Neural progenitor cell (in vitro differentiated cells): ENCODE measurements around the gene CAB39L. TPM values are rescaled to one million over a fixed set of nuclear protein-coding genes. Genes with fewer than 3 reads are reported as not detected.
"Not testable (repeated sequence)": the region's sequence is repeated elsewhere in the genome, so short reads cannot be mapped to it uniquely, and the experiment has no call there.

Experiments used
- DNase-seq: peaks from one replicate; pipeline ENCODE4 v3.0.0-alpha.2; 2016; ENCODE audit warnings: low spot score
- H2AFZ ChIP-seq: fragments of 200-600 bp; sonication (generic); replicated peaks from 2 replicates; pipeline ENCODE4 v1.6.1; 2016; ENCODE audit warnings: antibody characterized with exemption
- H3F3A ChIP-seq: fragments of 200-600 bp; sonication (generic); 2 replicates; pipeline ENCODE4 v1.6.1; 2016; ENCODE audit warnings: antibody characterized with exemption, low read depth
- H3K27ac ChIP-seq: fragments of 200-600 bp; sonication (generic); 2 replicates; pipeline ENCODE4 v1.5.1; 2016; ENCODE audit warnings: mild to moderate bottlenecking
- H3K27me3 ChIP-seq: fragments of 200-600 bp; sonication (generic); 2 replicates; pipeline ENCODE4 v1.6.1; 2016; ENCODE audit warnings: mild to moderate bottlenecking, moderate library complexity
- H3K36me3 ChIP-seq: fragments of 200-600 bp; sonication (generic); 2 replicates; pipeline ENCODE4 v1.5.1; 2016
- H3K4me1 ChIP-seq: fragments of 200-600 bp; sonication (generic); 2 replicates; pipeline ENCODE4 v1.6.1; 2016; ENCODE audit warnings: mixed run types
- H3K4me2 ChIP-seq: fragments of 200-600 bp; sonication (generic); 2 replicates; pipeline ENCODE4 v1.6.1; 2016
- H3K4me3 ChIP-seq: fragments of 200-600 bp; sonication (generic); 2 replicates; pipeline ENCODE4 v1.5.1; 2016
- H3K79me2 ChIP-seq: fragments of 200-600 bp; sonication (generic); 2 replicates; pipeline ENCODE4 v1.6.1; 2016; ENCODE audit warnings: low read depth
- H3K9ac ChIP-seq: fragments of 200-600 bp; sonication (generic); 2 replicates; pipeline ENCODE4 v1.6.1; 2016
- H3K9me3 ChIP-seq: fragments of 200-600 bp; sonication (generic); 2 replicates; pipeline ENCODE4 v1.5.1; 2016; ENCODE audit warnings: low read depth
- H4K20me1 ChIP-seq: fragments of 200-600 bp; sonication (generic); 2 replicates; pipeline ENCODE4 v1.6.1; 2016; ENCODE audit warnings: low read depth
- H3K27ac Mint-ChIP-seq: 3 replicates; pipeline ENCODE4 v1.8.0; 2021; ENCODE audit warnings: mixed read lengths
- H3K27me3 Mint-ChIP-seq: 2 replicates; pipeline ENCODE4 v1.8.0; 2022; ENCODE audit warnings: low read depth, mild to moderate bottlenecking, inconsistent platforms, moderate library complexity, mixed read lengths; ENCODE audit not compliant: insufficient read depth
- H3K36me3 Mint-ChIP-seq: 3 replicates; pipeline ENCODE4 v1.8.0; 2021; ENCODE audit warnings: mixed read lengths
- H3K4me1 Mint-ChIP-seq: 3 replicates; pipeline ENCODE4 v1.8.0; 2021; ENCODE audit warnings: mixed read lengths
- H3K4me3 Mint-ChIP-seq: 3 replicates; pipeline ENCODE4 v1.8.0; 2021; ENCODE audit warnings: mild to moderate bottlenecking, moderate library complexity, mixed read lengths
- H3K9me3 Mint-ChIP-seq: 3 replicates; pipeline ENCODE4 v1.8.0; 2020; ENCODE audit warnings: mixed read lengths
- EZH2 ChIP-seq: fragments of 200-600 bp; sonication (generic); IDR thresholded peaks from 2 replicates; pipeline ENCODE4 v1.6.1; 2017; ENCODE audit warnings: antibody characterized with exemption, mild to moderate bottlenecking, moderate library complexity
- EZH2phosphoT487 ChIP-seq: fragments of 200-600 bp; sonication (generic); IDR thresholded peaks from 2 replicates; pipeline ENCODE4 v1.6.1; 2017; ENCODE audit warnings: antibody characterized with exemption
- total RNA-seq: library from RNA; depleted of rRNA; stranded (reverse); fragments of >200 nt; gene quantifications from 2 replicates; pipeline ENCODE4 v1.2.3, GENCODE V29; 2015; ENCODE audit warnings: low replicate concordance
- TF ChIP-seq, protein P1 (sequence below): fragments of 200-600 bp; sonication (generic); IDR thresholded peaks from 2 replicates; pipeline ENCODE4 v1.5.1; 2017; ENCODE audit warnings: antibody characterized with exemption, mild to moderate bottlenecking

CAB39L gene
- total RNA-seq, 1 donor from 2014 or later, result 18.1 TPM

DNA sequence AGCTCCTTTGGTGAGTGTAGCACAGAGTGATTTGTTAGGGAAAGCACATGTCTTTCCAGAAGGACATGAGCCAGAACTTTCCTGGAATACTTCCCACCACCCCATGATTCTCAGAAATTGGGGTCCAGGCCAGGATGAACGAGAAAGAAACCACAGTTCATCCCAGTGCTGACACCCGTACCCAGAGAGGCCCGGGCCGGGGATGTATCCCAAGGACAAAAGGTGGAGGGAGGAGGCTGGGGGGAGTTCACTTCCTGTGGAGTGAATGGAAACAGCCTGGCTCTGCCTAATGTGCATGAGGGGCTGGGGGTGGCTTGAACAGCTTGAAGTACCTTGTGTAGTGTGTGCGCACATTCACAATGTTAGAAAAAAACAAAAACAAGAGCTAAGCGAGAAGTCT, 148.6 kb downstream of the CAB39L start:
- no peak overlapping the region for H3K27ac Mint-ChIP-seq

GRCh38 chr13:49294723-49295122, 149.1 kb downstream of the CAB39L start:
- not testable (repeated sequence) for H3K9ac ChIP-seq, H3K4me1 ChIP-seq, H3K27ac ChIP-seq, H3F3A ChIP-seq, H3K4me2 ChIP-seq, H4K20me1 ChIP-seq, H3K4me3 ChIP-seq, H3K36me3 ChIP-seq, H3K27me3 ChIP-seq, H3K9me3 ChIP-seq, H3K36me3 Mint-ChIP-seq, H2AFZ ChIP-seq, H3K27me3 Mint-ChIP-seq, DNase-seq, H3K9me3 Mint-ChIP-seq, H3K27ac Mint-ChIP-seq, H3K4me3 Mint-ChIP-seq, H3K79me2 ChIP-seq
- peaks cover 11% of the 10 kb centered on the region for H3K4me1 Mint-ChIP-seq

More for the DNA sequence above, 148.6 kb downstream of the CAB39L start:
- Histone ChIP-seq H4K20me1 (no peaks in the 10 kb centered on the region), H3K36me3 (no peaks in the 10 kb centered on the region), H3K9me3 (no peaks in the 10 kb centered on the region), H3K27ac (no peak overlapping the region), H3K79me2 (no peaks in the 10 kb centered on the region), H2AFZ (no peak overlapping the region), H3K4me2 (no peak overlapping the region), H3K4me3 (no peak overlapping the region), H3K27me3 (no peaks in the 10 kb centered on the region), H3K9ac (no peak overlapping the region), H3K4me1 (no peaks in the 10 kb centered on the region), H3F3A (no peaks in the 10 kb centered on the region)
- no peak for TF ChIP-seq EZH2
- no peak for TF ChIP-seq EZH2phosphoT487
- TF ChIP-seq, protein P1, sequence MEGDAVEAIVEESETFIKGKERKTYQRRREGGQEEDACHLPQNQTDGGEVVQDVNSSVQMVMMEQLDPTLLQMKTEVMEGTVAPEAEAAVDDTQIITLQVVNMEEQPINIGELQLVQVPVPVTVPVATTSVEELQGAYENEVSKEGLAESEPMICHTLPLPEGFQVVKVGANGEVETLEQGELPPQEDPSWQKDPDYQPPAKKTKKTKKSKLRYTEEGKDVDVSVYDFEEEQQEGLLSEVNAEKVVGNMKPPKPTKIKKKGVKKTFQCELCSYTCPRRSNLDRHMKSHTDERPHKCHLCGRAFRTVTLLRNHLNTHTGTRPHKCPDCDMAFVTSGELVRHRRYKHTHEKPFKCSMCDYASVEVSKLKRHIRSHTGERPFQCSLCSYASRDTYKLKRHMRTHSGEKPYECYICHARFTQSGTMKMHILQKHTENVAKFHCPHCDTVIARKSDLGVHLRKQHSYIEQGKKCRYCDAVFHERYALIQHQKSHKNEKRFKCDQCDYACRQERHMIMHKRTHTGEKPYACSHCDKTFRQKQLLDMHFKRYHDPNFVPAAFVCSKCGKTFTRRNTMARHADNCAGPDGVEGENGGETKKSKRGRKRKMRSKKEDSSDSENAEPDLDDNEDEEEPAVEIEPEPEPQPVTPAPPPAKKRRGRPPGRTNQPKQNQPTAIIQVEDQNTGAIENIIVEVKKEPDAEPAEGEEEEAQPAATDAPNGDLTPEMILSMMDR, result no peak
- Mint-ChIP-seq H3K9me3 (no peaks in the 10 kb centered on the region), H3K27me3 (peaks cover 3% of the 10 kb centered on the region), H3K36me3 (peaks cover 3% of the 10 kb centered on the region), H3K4me3 (no peak overlapping the region), H3K4me1 (peaks cover 11% of the 10 kb centered on the region)
- no peak for DNase-seq

GRCh38 chr13:49292742-49293486, 150.9 kb downstream of the CAB39L start:
- Mint-ChIP-seq H3K4me1 (peaks cover 5% of the 10 kb centered on the region), H3K27me3 (peaks cover 3% of the 10 kb centered on the region), H3K36me3 (peaks cover 3% of the 10 kb centered on the region), H3K4me3 (no peak overlapping the region), H3K9me3 (no peaks in the 10 kb centered on the region), H3K27ac (no peak overlapping the region)
- Histone ChIP-seq H3K9ac (no peak overlapping the region), H3K79me2 (no peaks in the 10 kb centered on the region), H2AFZ (no peak overlapping the region), H3K27me3 (no peaks in the 10 kb centered on the region), H3F3A (no peaks in the 10 kb centered on the region), H3K4me3 (no peak overlapping the region), H3K4me1 (no peaks in the 10 kb centered on the region), H3K27ac (no peak overlapping the region), H3K36me3 (no peaks in the 10 kb centered on the region), H4K20me1 (no peaks in the 10 kb centered on the region), H3K4me2 (no peak overlapping the region), H3K9me3 (no peaks in the 10 kb centered on the region)
- no peak for TF ChIP-seq EZH2
- TF ChIP-seq EZH2phosphoT487, result no peak
- DNase-seq, result no peak

DNA sequence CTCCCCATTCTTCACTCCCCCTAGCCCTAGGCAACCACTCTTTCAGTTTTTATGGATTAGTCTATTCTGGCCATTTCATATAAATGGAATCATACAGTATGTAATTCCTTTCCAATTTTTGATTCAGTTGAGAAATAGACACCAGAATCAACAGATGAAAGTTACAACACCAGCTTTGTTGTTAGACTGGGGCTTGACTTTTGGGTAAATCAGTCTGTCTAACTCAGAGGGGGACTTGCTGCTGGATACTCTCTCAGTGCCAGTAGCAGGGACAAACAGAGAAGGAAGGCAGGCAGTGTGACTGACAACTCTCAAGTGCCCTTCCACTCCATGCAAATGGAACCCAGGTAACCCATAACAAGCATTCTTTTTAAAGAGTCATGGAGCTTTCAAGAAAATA, 155.4 kb downstream of the CAB39L start:
- Histone ChIP-seq H3K4me3 (no peak overlapping the region), H3K9me3 (no peaks in the 10 kb centered on the region), H2AFZ (no peak overlapping the region), H4K20me1 (no peaks in the 10 kb centered on the region), H3K36me3 (no peaks in the 10 kb centered on the region), H3K9ac (no peak overlapping the region), H3F3A (no peaks in the 10 kb centered on the region), H3K27ac (no peak overlapping the region), H3K4me1 (no peaks in the 10 kb centered on the region), H3K4me2 (no peak overlapping the region), H3K79me2 (no peaks in the 10 kb centered on the region), H3K27me3 (no peaks in the 10 kb centered on the region)
- TF ChIP-seq, protein P1, result no peak
- TF ChIP-seq EZH2 (no peak), EZH2phosphoT487 (no peak)
- Mint-ChIP-seq H3K27me3 (peaks cover 3% of the 10 kb centered on the region), H3K4me1 (peaks cover 5% of the 10 kb centered on the region), H3K4me3 (no peak overlapping the region), H3K27ac (no peak overlapping the region), H3K9me3 (no peaks in the 10 kb centered on the region), H3K36me3 (peaks cover 3% of the 10 kb centered on the region)
- no peak for DNase-seq
